T-cell (primary cell): ENCODE data around the gene PPAT. TPM values are rescaled to one million over a fixed set of nuclear protein-coding genes. Genes with fewer than 3 reads are reported as not detected.
A peak's percentile ranks its signal among the peaks of the same experiment; 100 is the strongest.
"Not testable (repeated sequence)": the region's sequence is repeated elsewhere in the genome, so short reads cannot be mapped to it uniquely, and the experiment has no call there.

Experiments
- ATAC-seq, 4 experiments: fragments of 200-7000 bp in 3 of 4; fragments of 150-1000 bp in 1 of 4; cut with Tn5 transposase; replicated peaks in 1 of 4; 1 replicate in 3 of 4; 2 replicates in 1 of 4; pipeline ENCODE4 v1.10.0; 2021; ENCODE audit warnings: moderate library complexity in 3 of 4, mild to moderate bottlenecking in 2 of 4, moderate number of reproducible peaks in 1 of 4
- CTCF ChIA-PET, 2 donors: fragments of 300-600 bp; sonication (Branson Sonifier 250); formaldehyde crosslinking; loops; one replicate each; lab custom pipeline; 2022; ENCODE audit warnings: antibody characterized with exemption in 2 of 2; lab: Charles Lee
- POLR2A ChIA-PET, 2 donors: fragments of 300-600 bp; sonication (Branson Sonifier 250); formaldehyde crosslinking; loops; one replicate each; lab custom pipeline; 2022; ENCODE audit warnings: antibody characterized with exemption in 2 of 2; lab: Charles Lee
- DNase-seq, 35 experiments: peaks; one replicate each; pipeline versions ENCODE4 v3.0.0 to v3.0.0-alpha.2; 2013 to 2023
- H3K27ac ChIP-seq: one replicate; pipeline ENCODE4 v1.5.1; 2013; ENCODE audit warnings: low read length
- H3K27me3 ChIP-seq, 2 experiments: replicated peaks in 1 of 2; 1 replicate in 1 of 2; 2 replicates in 1 of 2; pipeline versions ENCODE4 v1.6.1 to v1.7.0; 2013; ENCODE audit warnings: low read length in 1 of 2, mixed read lengths in 1 of 2; ENCODE audit not compliant: control insufficient read depth in 2 of 2, insufficient read depth in 2 of 2; ENCODE audit errors: extremely low read depth in 1 of 2
- H3K36me3 ChIP-seq, 2 donors: 1 replicate in 1 of 2; 2 replicates in 1 of 2; pipeline versions ENCODE4 v1.6.1 to v1.7.0; 2013; ENCODE audit warnings: low read length in 1 of 2; ENCODE audit not compliant: control insufficient read depth in 2 of 2, insufficient read depth in 1 of 2; ENCODE audit errors: extremely low read depth in 1 of 2
- H3K4me1 ChIP-seq, 2 experiments: 1 replicate in 1 of 2; 2 replicates in 1 of 2; pipeline versions ENCODE4 v1.6.1 to v1.7.0; 2013; ENCODE audit warnings: low read length in 2 of 2, mixed read lengths in 1 of 2; ENCODE audit not compliant: insufficient read depth in 2 of 2, control insufficient read depth in 1 of 2; ENCODE audit errors: extremely low read depth in 1 of 2
- H3K4me3 ChIP-seq, 2 donors: 1 replicate in 1 of 2; 2 replicates in 1 of 2; pipeline versions ENCODE4 v1.5.1 to v1.7.0; 2013; ENCODE audit warnings: mild to moderate bottlenecking in 2 of 2, low read length in 1 of 2, moderate library complexity in 1 of 2; ENCODE audit not compliant: control insufficient read depth in 1 of 2; ENCODE audit errors: extremely low read depth in 1 of 2
- H3K9me3 ChIP-seq: 2 replicates; pipeline ENCODE4 v1.7.0; 2013
- H3K27ac Mint-ChIP-seq, 2 donors: one replicate each; pipeline ENCODE4 v1.8.0; 2020 to 2021; ENCODE audit warnings: mild to moderate bottlenecking in 2 of 2, mixed read lengths in 2 of 2
- H3K27me3 Mint-ChIP-seq, 2 donors: one replicate each; pipeline ENCODE4 v1.8.0; 2021 to 2022; ENCODE audit warnings: mixed read lengths in 2 of 2
- H3K36me3 Mint-ChIP-seq: one replicate; pipeline ENCODE4 v1.8.0; 2021; ENCODE audit warnings: mixed read lengths
- H3K4me1 Mint-ChIP-seq, 3 donors: one replicate each; pipeline ENCODE4 v1.8.0; 2020 to 2022; ENCODE audit warnings: mixed read lengths in 3 of 3, mild to moderate bottlenecking in 1 of 3
- H3K4me3 Mint-ChIP-seq, 3 donors: one replicate each; pipeline ENCODE4 v1.8.0; 2020 to 2022; ENCODE audit warnings: mild to moderate bottlenecking in 3 of 3, mixed read lengths in 3 of 3, moderate library complexity in 3 of 3
- H3K9me3 Mint-ChIP-seq, 3 donors: one replicate each; pipeline ENCODE4 v1.8.0; 2020 to 2022; ENCODE audit warnings: mixed read lengths in 3 of 3
- WGBS: methylation state at CpG from one replicate; pipeline ENCODE4 v1.1.5; 2013; ENCODE audit warnings: missing lambda C conversion rate; ENCODE audit not compliant: insufficient coverage; 5-methylcytosine and 5-hydroxymethylcytosine counted together
- total RNA-seq, 35 experiments: library from RNA in 6 of 35; stranded (reverse) in 6 of 35; fragments of 120-200 nt in 1 of 35; gene quantifications; one replicate each; pipeline versions ENCODE4 v1.2.1 to v1.2.4 and lab custom pipeline; 2013 to 2026

PPAT gene
- total RNA-seq, 5 donors from 2014 or later (not counting 1 experiment from before 2014, with no cell fraction given): 10.5 to 15.1 (median 12.5) TPM

DNA sequence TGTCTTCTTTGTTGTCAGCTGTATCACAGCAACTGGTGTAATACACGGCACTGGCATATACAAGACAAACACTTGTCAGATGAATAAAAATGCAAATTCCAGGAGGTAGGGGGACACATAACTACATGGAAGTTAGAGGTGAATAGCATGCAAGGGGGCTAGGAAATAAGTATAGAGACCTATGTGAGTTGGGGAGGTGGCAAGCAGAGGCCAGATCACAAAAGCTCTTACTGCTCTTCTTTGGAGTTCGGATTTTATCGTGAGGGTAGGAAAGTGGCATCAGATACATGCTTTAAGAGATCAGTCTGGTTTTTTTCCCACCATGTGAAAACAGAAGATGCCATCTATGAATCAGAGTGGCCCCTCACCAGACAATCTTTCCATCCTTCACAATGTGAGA lies 29.2 kb upstream of the PPAT start:
- ChIA-PET POLR2A (interaction anchor here in 1 of 2 donors (0.5 to 0.6 kb wide), 2 partner anchors 28 to 41 kb away, joined by 3 read pairs; partner anchors contain the start of gene PAICS), CTCF (interaction anchor here (0.6 to 2.8 kb wide), 4 partner anchors 28 to 521 kb away, joined by 3 to 21 read pairs (median 7); partner anchors contain the start of genes PAICS (in 2 of the 2) and PPAT (in 1 of the 2))
- H3K9me3 ChIP-seq: no peaks in the 10 kb centered on the region
- peaks cover 23 to 32% of the 10 kb centered on the region in 2 experiments for H3K4me1 ChIP-seq
- H3K4me3 ChIP-seq: no peak overlapping the region
- Mint-ChIP-seq H3K9me3 (no peaks in the 10 kb centered on the region), H3K36me3 (peaks cover 18% of the 10 kb centered on the region), H3K4me3 (peak overlapping the region in 2 of 3 donors; percentile 2 to 97), H3K27ac (no peak overlapping the region), H3K4me1 (peaks cover 59 to 65% (median 60%) of the 10 kb centered on the region in 3 donors), H3K27me3 (no peaks in the 10 kb centered on the region)
- 100% methylated on average over 1 of the region's 3 CpGs for WGBS
- no peak overlapping the region for H3K27ac ChIP-seq
- ATAC-seq (no peak), DNase-seq (no peak)
- H3K36me3 ChIP-seq: peaks cover 8 to 18% of the 10 kb centered on the region in 2 donors
- H3K27me3 ChIP-seq: no peaks in the 10 kb centered on the region

DNA sequence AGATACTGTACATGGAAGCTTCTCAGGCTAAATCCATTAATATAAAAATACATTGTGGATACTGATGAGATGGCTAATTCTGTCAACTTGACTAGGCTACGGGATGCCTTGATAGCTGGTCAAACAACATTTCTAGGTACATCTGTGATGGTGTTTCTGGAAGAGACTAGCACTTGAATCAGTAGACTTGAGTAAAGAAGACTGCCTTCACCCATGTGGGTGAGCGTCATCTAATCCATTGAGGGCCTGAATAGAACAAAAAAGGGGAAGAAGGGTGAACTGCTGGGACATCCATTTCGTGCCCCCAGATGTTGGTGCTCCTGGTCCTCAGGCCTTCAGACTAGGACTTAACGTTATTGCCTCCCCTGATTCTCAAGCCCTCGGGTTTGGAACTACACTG lies 28.3 kb upstream of the PPAT start:
- H3K9me3 Mint-ChIP-seq: no peaks in the 10 kb centered on the region
- POLR2A ChIA-PET: interaction anchor here (0.5 to 0.7 kb wide), 3 partner anchors 30 to 56 kb away, joined by 3 to 5 read pairs (median 3); no protein-coding TSS in a partner anchor
- DNase-seq (no peak), ATAC-seq (no peak)
- CTCF ChIA-PET: interaction anchor here (0.6 to 1.1 kb wide), 2 partner anchors 18 to 166 kb away, joined by 3 to 4 read pairs; no protein-coding TSS in a partner anchor
- Histone ChIP-seq H3K27me3 (no peaks in the 10 kb centered on the region), H3K36me3 (peaks cover 10 to 24% of the 10 kb centered on the region in 2 donors), H3K27ac (no peak overlapping the region), H3K4me3 (no peak overlapping the region), H3K4me1 (peaks cover 23% of the 10 kb centered on the region in 2 experiments), H3K9me3 (no peaks in the 10 kb centered on the region)
- H3K4me1 Mint-ChIP-seq: peaks cover 52 to 56% (median 52%) of the 10 kb centered on the region in 3 donors
- WGBS: 100% methylated on average over 4 of the region's 5 CpGs
- H3K4me3 Mint-ChIP-seq: no peak overlapping the region
- H3K36me3 Mint-ChIP-seq: peaks cover 19% of the 10 kb centered on the region
- no peaks in the 10 kb centered on the region for H3K27me3 Mint-ChIP-seq
- H3K27ac Mint-ChIP-seq: no peak overlapping the region

DNA sequence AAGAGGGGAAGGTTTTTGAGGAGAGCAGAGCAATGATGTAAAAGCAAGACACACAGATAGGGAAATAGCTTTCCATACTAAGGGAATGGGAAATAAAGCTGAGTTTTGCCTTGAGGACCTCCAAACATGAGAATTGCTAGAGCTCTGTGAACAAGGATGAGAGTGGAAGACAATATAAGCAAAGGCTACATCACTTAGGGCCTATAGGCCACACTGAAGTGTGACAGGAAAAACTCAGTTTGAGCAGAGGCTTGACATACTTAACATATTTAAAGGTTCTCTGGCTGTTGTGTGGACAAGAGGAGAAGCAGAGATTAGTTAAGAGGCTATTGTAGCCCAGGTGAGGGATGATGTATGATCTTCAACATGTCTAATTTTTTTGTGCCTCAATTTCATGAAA lies 26.7 kb upstream of the PPAT start:
- Histone ChIP-seq H3K4me3 (no peak overlapping the region), H3K4me1 (peaks cover 17% of the 10 kb centered on the region in 2 experiments), H3K27me3 (no peaks in the 10 kb centered on the region), H3K27ac (no peak overlapping the region), H3K9me3 (no peaks in the 10 kb centered on the region), H3K36me3 (peaks cover 10 to 26% of the 10 kb centered on the region in 2 donors)
- H3K4me3 Mint-ChIP-seq: no peak overlapping the region
- POLR2A ChIA-PET: no interaction called here
- DNase-seq: no peak
- CTCF ChIA-PET: interaction anchor here in 1 of 2 donors (0.6 kb wide), 1 partner anchor 523 kb away, joined by 3 read pairs; no protein-coding TSS in a partner anchor
- ATAC-seq: no peak
- H3K4me1 Mint-ChIP-seq: peaks cover 41 to 43% (median 41%) of the 10 kb centered on the region in 3 donors
- no peaks in the 10 kb centered on the region for H3K9me3 Mint-ChIP-seq
- H3K27me3 Mint-ChIP-seq: no peaks in the 10 kb centered on the region
- no peak overlapping the region for H3K27ac Mint-ChIP-seq
- peaks cover 23% of the 10 kb centered on the region for H3K36me3 Mint-ChIP-seq

DNA sequence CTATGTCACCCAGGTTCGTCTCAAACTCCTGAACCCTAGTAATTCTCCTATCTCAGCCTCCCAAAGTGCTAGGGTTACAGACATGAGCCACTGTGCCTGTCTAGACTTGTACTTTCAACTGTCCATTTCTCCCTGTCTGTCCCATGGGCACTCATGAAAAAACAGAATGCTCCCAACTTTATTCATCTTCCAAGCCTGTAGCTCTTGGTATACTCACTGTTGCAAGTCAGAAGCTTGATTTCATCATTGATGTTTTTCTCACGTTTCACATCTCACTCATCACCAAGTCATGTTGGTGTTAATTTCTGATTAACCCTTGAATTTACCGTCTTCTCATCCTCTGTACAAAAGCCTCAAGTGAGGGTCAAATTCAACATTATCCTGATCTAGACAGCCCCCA lies 24.7 kb upstream of the PPAT start:
- ATAC-seq: no peak
- 88% methylated on average over 3 of the region's 3 CpGs for WGBS
- no peak for DNase-seq

DNA sequence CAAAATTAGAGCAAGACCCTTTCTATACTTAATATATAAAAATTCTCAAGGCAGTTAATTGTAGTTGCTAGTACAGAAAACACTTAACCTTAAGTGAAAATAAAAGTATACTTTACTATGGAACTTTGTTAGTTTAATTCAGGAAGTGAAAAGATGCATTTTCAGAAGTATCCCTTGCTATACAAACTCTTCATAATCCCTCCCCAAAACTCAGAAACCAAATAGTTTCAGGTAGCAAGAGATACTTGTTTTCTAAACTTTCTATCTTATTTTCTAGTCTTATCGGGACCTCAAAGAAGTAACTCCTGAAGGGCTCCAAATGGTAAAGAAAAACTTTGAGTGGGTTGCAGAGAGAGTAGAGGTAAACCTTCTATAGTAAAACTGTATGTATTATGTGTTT lies 14.9 kb upstream of the PPAT start:
- H3K27me3 Mint-ChIP-seq: no peaks in the 10 kb centered on the region
- no peak for DNase-seq
- H3K27ac Mint-ChIP-seq: peak overlapping the region in 1 of 2 donors; percentile 42
- no peaks in the 10 kb centered on the region for H3K9me3 Mint-ChIP-seq
- peaks cover 46% of the 10 kb centered on the region for H3K36me3 Mint-ChIP-seq
- POLR2A ChIA-PET: no interaction called here
- 100% methylated on average over 1 of the region's 1 CpG for WGBS
- no peak overlapping the region for H3K4me3 ChIP-seq
- no peak overlapping the region for H3K27ac ChIP-seq
- H3K9me3 ChIP-seq: no peaks in the 10 kb centered on the region
- no peaks in the 10 kb centered on the region for H3K27me3 ChIP-seq
- no peak overlapping the region for H3K4me3 Mint-ChIP-seq
- peaks cover 2 to 40% of the 10 kb centered on the region in 2 donors for H3K36me3 ChIP-seq
- ATAC-seq: no peak
- H3K4me1 Mint-ChIP-seq: peaks cover 0 to 2% (median 0%) of the 10 kb centered on the region in 3 donors
- CTCF ChIA-PET: no interaction called here
- no peaks in the 10 kb centered on the region for H3K4me1 ChIP-seq

More for the DNA sequence above, 24.7 kb upstream of the PPAT start:
- peaks cover 20 to 28% (median 20%) of the 10 kb centered on the region in 3 donors for H3K4me1 Mint-ChIP-seq
- H3K4me3 Mint-ChIP-seq: no peak overlapping the region
- H3K27ac Mint-ChIP-seq: no peak overlapping the region
- H3K9me3 Mint-ChIP-seq: no peaks in the 10 kb centered on the region
- Histone ChIP-seq H3K36me3 (peaks cover 7 to 37% of the 10 kb centered on the region in 2 donors), H3K4me3 (no peak overlapping the region), H3K27me3 (no peaks in the 10 kb centered on the region), H3K27ac (no peak overlapping the region), H3K4me1 (peaks cover 0 to 3% of the 10 kb centered on the region in 2 experiments), H3K9me3 (no peaks in the 10 kb centered on the region)
- ChIA-PET CTCF (interaction anchor here in 1 of 2 donors (1.1 to 1.5 kb wide), 2 partner anchors 25 to 34 kb away, joined by 4 read pairs; partner anchors contain the start of genes PAICS and PPAT), POLR2A (interaction anchor here in 1 of 2 donors (1.3 kb wide), 1 partner anchor 22 kb away, joined by 4 read pairs; no protein-coding TSS in a partner anchor)
- H3K36me3 Mint-ChIP-seq: peaks cover 37% of the 10 kb centered on the region
- no peaks in the 10 kb centered on the region for H3K27me3 Mint-ChIP-seq

DNA sequence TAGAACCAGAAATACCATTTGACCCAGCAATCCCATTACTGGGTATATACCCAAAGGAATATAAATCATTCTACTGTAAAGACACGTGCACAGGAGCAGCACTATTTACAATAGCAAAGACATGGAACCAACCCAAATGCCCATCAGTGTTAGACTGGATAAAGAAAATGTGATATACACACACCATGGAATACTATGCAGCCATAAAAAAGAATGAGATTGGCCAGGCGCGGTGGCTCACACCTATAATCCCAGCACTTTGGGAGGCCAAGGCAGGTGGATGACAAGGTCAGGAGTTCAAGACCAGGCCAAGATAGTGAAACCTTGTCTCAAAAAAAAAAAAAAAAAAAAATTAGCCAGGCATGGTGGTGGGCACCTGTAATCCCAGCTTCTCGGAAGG lies 14.1 kb upstream of the PPAT start:
- CTCF ChIA-PET: interaction anchor here in 1 of 2 donors (1.0 kb wide), 1 partner anchor 9 kb away, joined by 3 read pairs; no protein-coding TSS in a partner anchor
- H3K4me1 Mint-ChIP-seq, ATAC-seq, DNase-seq, H3K4me3 ChIP-seq, H3K9me3 ChIP-seq, H3K27me3 Mint-ChIP-seq, POLR2A ChIA-PET, H3K9me3 Mint-ChIP-seq, H3K27ac Mint-ChIP-seq, H3K27me3 ChIP-seq, H3K4me3 Mint-ChIP-seq, H3K4me1 ChIP-seq, H3K27ac ChIP-seq: not testable (repeated sequence)
- WGBS: 100% methylated on average over 1 of the region's 4 CpGs
- H3K36me3 ChIP-seq: peaks cover 2 to 40% of the 10 kb centered on the region in 2 donors
- peaks cover 48% of the 10 kb centered on the region for H3K36me3 Mint-ChIP-seq
